HL-60 (cell line): ENCODE measurements around the gene ARIH2.

Experiments used
- DNase-seq, 2 experiments: peaks; one replicate each; pipeline ENCODE4 v3.0.0-alpha.2; 2010 to 2020; ENCODE audit warnings: low read depth in 1 of 2, low spot score in 1 of 2
- H3K27ac ChIP-seq: fragments of 250-450 bp; sonication (Bioruptor Pico); replicated peaks from 2 replicates; pipeline ENCODE4 v1.5.1; 2020; ENCODE audit warnings: mild to moderate bottlenecking, moderate library complexity
- H3K27me3 ChIP-seq: fragments of 250-450 bp; sonication (Bioruptor Pico); 2 replicates; pipeline ENCODE4 v1.5.1; 2021; ENCODE audit warnings: mild to moderate bottlenecking, moderate library complexity; ENCODE audit not compliant: insufficient read depth, poor library complexity, severe bottlenecking
- H3K4me3 ChIP-seq: replicated peaks from 2 replicates; pipeline ENCODE4 v1.5.1; 2011; ENCODE audit warnings: mild to moderate bottlenecking, control low read depth, low read length; ENCODE audit not compliant: insufficient read depth
- GABPA ChIP-seq: IDR thresholded peaks from 2 replicates; pipeline ENCODE4 v1.6.1; 2012; ENCODE audit warnings: low read depth
- POLR2AphosphoS5 ChIP-seq: IDR thresholded peaks from 2 replicates; pipeline ENCODE4 v1.6.1; 2012; ENCODE audit warnings: low read depth
- SPI1 ChIP-seq: IDR thresholded peaks from 2 replicates; pipeline ENCODE4 v1.6.1; 2012; ENCODE audit warnings: low read depth, mild to moderate bottlenecking, borderline replicate concordance
- TF ChIP-seq, protein P1 (sequence below): IDR thresholded peaks from one replicate; pipeline ENCODE4 v1.5.1; 2011; ENCODE audit warnings: low read length, control low read depth, inconsistent platforms; ENCODE audit not compliant: insufficient read depth
- TF ChIP-seq, protein P2 (sequence below): IDR thresholded peaks from 2 replicates; pipeline ENCODE4 v1.6.1; 2012; ENCODE audit warnings: low read depth; ENCODE audit not compliant: insufficient replicate concordance

ARIH2 gene

DNA sequence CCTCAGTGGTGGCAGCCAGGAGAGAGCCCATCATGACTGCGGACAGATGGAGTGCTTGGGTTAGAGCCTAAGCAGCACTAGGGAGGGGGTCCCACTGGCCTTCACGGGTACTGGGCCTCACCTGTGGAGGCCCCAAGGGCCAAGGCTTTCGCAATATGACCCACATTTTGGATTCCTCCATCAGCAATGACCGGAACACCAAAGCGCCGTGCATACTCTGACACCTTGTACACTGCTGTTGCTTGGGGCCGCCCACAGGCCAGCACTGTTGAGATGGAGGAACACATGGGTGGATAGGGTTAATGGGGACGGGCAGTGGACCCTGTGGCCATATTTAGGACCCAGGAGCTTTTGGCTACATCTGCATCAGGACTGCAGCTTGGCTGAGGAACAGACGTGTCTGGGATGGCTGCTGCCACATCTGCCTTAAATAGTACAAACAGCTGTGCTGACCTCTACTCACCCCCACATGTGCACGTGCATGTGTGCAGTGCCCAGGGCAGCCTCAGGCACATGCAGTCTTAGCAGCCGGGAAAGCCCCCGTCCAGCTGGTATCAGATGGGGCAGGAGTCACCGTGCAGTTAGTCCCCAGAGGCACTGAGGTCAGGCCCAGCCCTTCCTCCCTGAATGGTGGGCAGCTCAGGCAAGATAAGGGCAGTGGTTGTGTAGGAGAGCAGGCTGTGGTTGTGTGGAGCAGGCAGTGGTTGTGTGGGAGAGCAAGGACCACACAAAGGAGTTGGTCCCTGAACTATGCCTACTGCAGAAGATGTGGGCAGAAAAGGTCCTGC is 106.6 kb downstream of the ARIH2 start:
- TF ChIP-seq, protein P1, sequence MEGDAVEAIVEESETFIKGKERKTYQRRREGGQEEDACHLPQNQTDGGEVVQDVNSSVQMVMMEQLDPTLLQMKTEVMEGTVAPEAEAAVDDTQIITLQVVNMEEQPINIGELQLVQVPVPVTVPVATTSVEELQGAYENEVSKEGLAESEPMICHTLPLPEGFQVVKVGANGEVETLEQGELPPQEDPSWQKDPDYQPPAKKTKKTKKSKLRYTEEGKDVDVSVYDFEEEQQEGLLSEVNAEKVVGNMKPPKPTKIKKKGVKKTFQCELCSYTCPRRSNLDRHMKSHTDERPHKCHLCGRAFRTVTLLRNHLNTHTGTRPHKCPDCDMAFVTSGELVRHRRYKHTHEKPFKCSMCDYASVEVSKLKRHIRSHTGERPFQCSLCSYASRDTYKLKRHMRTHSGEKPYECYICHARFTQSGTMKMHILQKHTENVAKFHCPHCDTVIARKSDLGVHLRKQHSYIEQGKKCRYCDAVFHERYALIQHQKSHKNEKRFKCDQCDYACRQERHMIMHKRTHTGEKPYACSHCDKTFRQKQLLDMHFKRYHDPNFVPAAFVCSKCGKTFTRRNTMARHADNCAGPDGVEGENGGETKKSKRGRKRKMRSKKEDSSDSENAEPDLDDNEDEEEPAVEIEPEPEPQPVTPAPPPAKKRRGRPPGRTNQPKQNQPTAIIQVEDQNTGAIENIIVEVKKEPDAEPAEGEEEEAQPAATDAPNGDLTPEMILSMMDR, result no peak
- TF ChIP-seq, protein P2, sequence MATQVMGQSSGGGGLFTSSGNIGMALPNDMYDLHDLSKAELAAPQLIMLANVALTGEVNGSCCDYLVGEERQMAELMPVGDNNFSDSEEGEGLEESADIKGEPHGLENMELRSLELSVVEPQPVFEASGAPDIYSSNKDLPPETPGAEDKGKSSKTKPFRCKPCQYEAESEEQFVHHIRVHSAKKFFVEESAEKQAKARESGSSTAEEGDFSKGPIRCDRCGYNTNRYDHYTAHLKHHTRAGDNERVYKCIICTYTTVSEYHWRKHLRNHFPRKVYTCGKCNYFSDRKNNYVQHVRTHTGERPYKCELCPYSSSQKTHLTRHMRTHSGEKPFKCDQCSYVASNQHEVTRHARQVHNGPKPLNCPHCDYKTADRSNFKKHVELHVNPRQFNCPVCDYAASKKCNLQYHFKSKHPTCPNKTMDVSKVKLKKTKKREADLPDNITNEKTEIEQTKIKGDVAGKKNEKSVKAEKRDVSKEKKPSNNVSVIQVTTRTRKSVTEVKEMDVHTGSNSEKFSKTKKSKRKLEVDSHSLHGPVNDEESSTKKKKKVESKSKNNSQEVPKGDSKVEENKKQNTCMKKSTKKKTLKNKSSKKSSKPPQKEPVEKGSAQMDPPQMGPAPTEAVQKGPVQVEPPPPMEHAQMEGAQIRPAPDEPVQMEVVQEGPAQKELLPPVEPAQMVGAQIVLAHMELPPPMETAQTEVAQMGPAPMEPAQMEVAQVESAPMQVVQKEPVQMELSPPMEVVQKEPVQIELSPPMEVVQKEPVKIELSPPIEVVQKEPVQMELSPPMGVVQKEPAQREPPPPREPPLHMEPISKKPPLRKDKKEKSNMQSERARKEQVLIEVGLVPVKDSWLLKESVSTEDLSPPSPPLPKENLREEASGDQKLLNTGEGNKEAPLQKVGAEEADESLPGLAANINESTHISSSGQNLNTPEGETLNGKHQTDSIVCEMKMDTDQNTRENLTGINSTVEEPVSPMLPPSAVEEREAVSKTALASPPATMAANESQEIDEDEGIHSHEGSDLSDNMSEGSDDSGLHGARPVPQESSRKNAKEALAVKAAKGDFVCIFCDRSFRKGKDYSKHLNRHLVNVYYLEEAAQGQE, result no peak
- no peak for TF ChIP-seq GABPA
- peak; percentile 4; the same call in 1 of the 2 replicates for TF ChIP-seq SPI1
- peak; percentile 98 for TF ChIP-seq POLR2AphosphoS5
- DNase-seq, result peak; percentile 63 to 70
- Histone ChIP-seq H3K27me3 (no peaks in the 10 kb centered on the region), H3K4me3 (no peak overlapping the region), H3K27ac (no peak overlapping the region)

DNA sequence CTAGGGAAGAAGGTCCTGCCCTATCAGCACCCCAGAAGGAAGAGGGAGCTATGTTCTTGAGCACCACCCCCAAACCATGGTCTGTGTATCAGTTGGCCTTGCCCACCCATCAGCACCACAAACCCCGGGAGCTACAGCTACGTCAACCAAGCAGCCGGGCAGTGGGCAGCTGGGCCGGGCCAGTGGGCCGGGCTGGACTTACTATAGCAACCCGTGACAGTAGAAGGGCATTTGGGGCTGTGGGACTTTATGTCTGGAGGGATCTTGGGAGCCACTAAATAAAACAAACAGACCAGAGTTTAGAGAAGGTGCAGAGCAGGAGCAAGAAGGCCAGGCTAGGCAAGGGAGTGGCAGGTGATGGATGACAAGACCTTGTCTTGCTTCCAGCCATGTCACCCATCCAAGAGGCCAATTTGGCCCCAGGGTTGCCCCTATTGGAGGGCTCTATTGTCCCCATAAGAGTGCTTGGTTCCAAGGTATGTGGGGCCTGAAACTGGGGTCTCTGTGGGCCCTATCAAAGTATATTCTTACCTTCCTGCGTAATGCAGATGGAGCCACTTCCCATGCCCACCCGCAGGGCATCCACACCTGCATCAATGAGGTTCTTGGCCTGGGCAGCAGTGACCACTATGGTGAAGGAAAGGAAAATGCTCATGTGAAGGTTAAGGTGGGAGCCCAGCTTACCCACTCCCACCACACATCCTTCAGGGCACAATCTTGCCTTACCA is 107.3 kb downstream of the ARIH2 start:
- TF ChIP-seq GABPA, result no peak
- no peak for TF ChIP-seq SPI1
- no peak; the same call in 1 of the 2 replicates for TF ChIP-seq POLR2AphosphoS5
- TF ChIP-seq, protein P1, result no peak
- TF ChIP-seq, protein P2, result no peak
- Histone ChIP-seq H3K27ac (no peak overlapping the region), H3K4me3 (no peak overlapping the region), H3K27me3 (no peaks in the 10 kb centered on the region)
- DNase-seq, result no peak

DNA sequence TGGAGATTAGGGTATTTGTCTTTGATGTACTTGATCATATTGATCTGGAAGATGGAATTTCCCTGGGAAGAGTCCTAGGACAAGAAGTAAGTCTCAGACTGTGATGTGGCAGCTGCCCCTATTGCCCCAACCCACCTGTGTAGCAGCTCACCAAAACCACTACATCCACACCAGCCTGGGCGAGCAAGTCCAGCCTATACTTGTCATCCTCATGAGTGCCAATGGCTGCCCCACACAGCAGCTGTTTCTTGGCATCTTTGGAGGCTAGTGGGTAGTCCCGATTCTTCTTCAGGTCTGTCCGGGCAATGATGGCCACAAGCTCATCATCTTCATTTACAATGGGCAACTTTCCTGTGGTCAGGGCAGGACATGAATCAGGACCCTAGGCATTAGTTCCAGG is 107.9 kb downstream of the ARIH2 start:
- DNase-seq, result no peak
- no peaks in the 10 kb centered on the region for H3K27me3 ChIP-seq
- H3K4me3 ChIP-seq, result no peak overlapping the region
- no peak overlapping the region for H3K27ac ChIP-seq
- TF ChIP-seq, protein P1, result no peak
- no peak for TF ChIP-seq SPI1
- no peak for TF ChIP-seq POLR2AphosphoS5
- TF ChIP-seq, protein P2, result no peak
- no peak for TF ChIP-seq GABPA
